ENCODE data around the gene SSMEM1.
"Not testable (repeated sequence)": the region's sequence is repeated elsewhere in the genome, so short reads cannot be mapped to it uniquely, and the experiment has no call there.

The SSMEM1 gene

GRCh38 chr7:130231792-130232191, 24.1 kb downstream of the SSMEM1 start:
- no peak for TF ChIP-seq CTCF (IDR thresholded peaks at IDR 0.05; ENCODE audit: low read depth, low read length)
- peaks cover 2% of the 10 kb centered on the region for H3K9me3 ChIP-seq (ENCODE audit: severe bottlenecking)
- no peak for DNase-seq
- no peak overlapping the region for H3K27ac ChIP-seq
- no peak overlapping the region for H3K4me3 ChIP-seq (ENCODE audit: low read depth, low read length)
- H3K36me3 ChIP-seq = no peaks in the 10 kb centered on the region
- no peaks in the 10 kb centered on the region for H3K27me3 ChIP-seq (ENCODE audit: insufficient read depth, low read depth, severe bottlenecking)

GRCh38 chr7:130232209-130232608, 24.5 kb downstream of the SSMEM1 start:
- Histone ChIP-seq H3K36me3 (no peaks in the 10 kb centered on the region), H3K9me3 (ENCODE audit: severe bottlenecking) (peaks cover under 1% of the 10 kb centered on the region)
- DNase-seq = no peak

GRCh38 chr7:130234078-130234477, 26.4 kb downstream of the SSMEM1 start:
- TF ChIP-seq CTCF (IDR thresholded peaks at IDR 0.05; ENCODE audit: low read depth, low read length) = no peak
- DNase-seq = no peak
- no peak overlapping the region for H3K4me3 ChIP-seq (ENCODE audit: low read depth, low read length)

More at GRCh38 chr7:130232209-130232608, 24.5 kb downstream of the SSMEM1 start:
- Histone ChIP-seq H3K27ac (no peak overlapping the region), H3K27me3 (ENCODE audit: insufficient read depth, low read depth, severe bottlenecking) (no peaks in the 10 kb centered on the region), H3K4me3 (ENCODE audit: low read depth, low read length) (no peak overlapping the region)
- no peak for TF ChIP-seq CTCF (IDR thresholded peaks at IDR 0.05; ENCODE audit: low read depth, low read length)

GRCh38 chr7:130236361-130236760, 28.7 kb downstream of the SSMEM1 start:
- DNase-seq; H3K9me3 ChIP-seq (ENCODE audit: severe bottlenecking); H3K27me3 ChIP-seq (ENCODE audit: insufficient read depth, low read depth, severe bottlenecking); H3K27ac ChIP-seq; H3K4me3 ChIP-seq (ENCODE audit: low read depth, low read length); H3K36me3 ChIP-seq: not testable (repeated sequence)

More at GRCh38 chr7:130234078-130234477, 26.4 kb downstream of the SSMEM1 start:
- Histone ChIP-seq H3K9me3 (ENCODE audit: severe bottlenecking) (no peaks in the 10 kb centered on the region), H3K27ac (no peak overlapping the region), H3K36me3 (no peaks in the 10 kb centered on the region), H3K27me3 (ENCODE audit: insufficient read depth, low read depth, severe bottlenecking) (no peaks in the 10 kb centered on the region)

- H3K4me3 ChIP-seq (ENCODE audit: low read depth, low read length) = no peak overlapping the region
- DNase-seq = no peak
- H3K27me3 ChIP-seq (ENCODE audit: insufficient read depth, low read depth, severe bottlenecking) = no peaks in the 10 kb centered on the region
- no peaks in the 10 kb centered on the region for H3K36me3 ChIP-seq
- H3K9me3 ChIP-seq (ENCODE audit: severe bottlenecking) = no peaks in the 10 kb centered on the region
- TF ChIP-seq CTCF (IDR thresholded peaks at IDR 0.05; ENCODE audit: low read depth, low read length) = no peak
- H3K27ac ChIP-seq = no peak overlapping the region
These were observed 32.6 kb downstream of the SSMEM1 start for GRCh38 chr7:130240240-130240639.

GRCh38 chr7:130242198-130243014, 34.7 kb downstream of the SSMEM1 start:
- no peak overlapping the region for H3K27ac ChIP-seq
- no peaks in the 10 kb centered on the region for H3K36me3 ChIP-seq
- H3K9me3 ChIP-seq (ENCODE audit: severe bottlenecking) = peaks cover 6% of the 10 kb centered on the region
- H3K27me3 ChIP-seq (ENCODE audit: insufficient read depth, low read depth, severe bottlenecking) = no peaks in the 10 kb centered on the region
- H3K4me3 ChIP-seq (ENCODE audit: low read depth, low read length) = no peak overlapping the region
- peak; percentile 43 for DNase-seq
- peak; percentile 85 for TF ChIP-seq CTCF (IDR thresholded peaks at IDR 0.05; ENCODE audit: low read depth, low read length)

- H3K9me3 ChIP-seq (ENCODE audit: severe bottlenecking); DNase-seq; H3K27ac ChIP-seq; H3K27me3 ChIP-seq (ENCODE audit: insufficient read depth, low read depth, severe bottlenecking); H3K4me3 ChIP-seq (ENCODE audit: low read depth, low read length); H3K36me3 ChIP-seq: not testable (repeated sequence)
These were observed 35.8 kb downstream of the SSMEM1 start for GRCh38 chr7:130243486-130243885.

GRCh38 chr7:130246491-130246890, 38.8 kb downstream of the SSMEM1 start:
- not testable (repeated sequence) for H3K4me3 ChIP-seq (ENCODE audit: low read depth, low read length); DNase-seq; H3K9me3 ChIP-seq (ENCODE audit: severe bottlenecking); H3K27me3 ChIP-seq (ENCODE audit: insufficient read depth, low read depth, severe bottlenecking); H3K36me3 ChIP-seq; H3K27ac ChIP-seq

GRCh38 chr7:130248842-130249241, 41.2 kb downstream of the SSMEM1 start:
- H3K36me3 ChIP-seq; H3K27ac ChIP-seq; H3K4me3 ChIP-seq (ENCODE audit: low read depth, low read length); H3K27me3 ChIP-seq (ENCODE audit: insufficient read depth, low read depth, severe bottlenecking); DNase-seq; H3K9me3 ChIP-seq (ENCODE audit: severe bottlenecking): not testable (repeated sequence)
